ENCODE data around the gene HNRNPK. TPM values are rescaled to one million over a fixed set of nuclear protein-coding genes. Genes with fewer than 3 reads are reported as not detected.
A peak's percentile ranks its signal among the peaks of the same experiment; 100 is the strongest.

The HNRNPK gene
- total RNA-seq, 4 donors from 2014 or later, result 132 to 406 (median 278) TPM

DNA sequence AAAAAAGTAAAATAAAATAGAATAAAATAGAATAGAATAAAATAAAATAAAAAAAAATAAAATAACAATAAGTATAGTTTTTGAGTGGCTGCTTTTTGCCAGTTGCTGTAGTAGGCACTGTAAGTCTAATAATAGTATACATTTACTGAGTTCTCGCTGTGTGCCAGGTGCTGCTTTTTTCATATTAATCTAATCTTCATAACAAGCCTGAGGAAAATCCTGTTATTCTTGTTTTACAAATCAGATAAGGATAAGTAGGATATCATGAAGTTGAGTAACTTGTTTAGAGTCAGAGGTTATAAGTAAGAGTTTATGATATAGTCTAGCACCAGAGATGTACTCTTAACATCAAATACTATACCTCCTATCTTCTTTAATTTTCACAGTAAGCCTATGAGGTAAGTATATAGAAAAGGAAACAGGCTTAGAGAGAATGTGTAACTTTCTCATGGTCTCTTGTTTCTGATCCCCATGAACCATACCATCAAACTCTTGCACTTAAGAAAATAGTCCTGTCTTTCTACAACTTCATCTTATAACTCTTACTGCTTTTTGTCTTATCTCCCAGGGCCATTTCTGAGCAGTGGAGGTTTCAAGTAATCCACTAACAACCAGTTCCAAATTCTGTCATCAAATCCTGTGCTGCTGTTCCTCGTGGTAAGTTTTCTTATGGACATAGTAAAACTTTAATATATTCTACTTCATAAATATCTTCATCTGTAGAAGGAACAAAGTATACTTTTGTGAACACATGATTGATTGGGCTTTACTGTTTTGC lies 19.3 kb upstream of the HNRNPK start:
- WGBS, 2 donors (ENCODE audit: low coverage in 1 of 2), result 53 to 65% methylated on average over 2 of the region's 2 CpGs
- H3K36me3 ChIP-seq, result peaks cover 0 to 8% (median 0%) of the 10 kb centered on the region in 4 donors
- no peak overlapping the region for H3K27ac ChIP-seq
- H3K9me3 ChIP-seq, result no peaks in the 10 kb centered on the region
- TF ChIP-seq POLR2AphosphoS5 (IDR thresholded peaks at IDR 0.05), result no peak
- TF ChIP-seq CTCF (IDR thresholded peaks at IDR 0.05), result no peak
- no peak for TF ChIP-seq POLR2A (IDR thresholded peaks at IDR 0.05)
- no peak for TF ChIP-seq EP300 (IDR thresholded peaks at IDR 0.05; ENCODE audit: low read depth)
- no peak for DNase-seq
- no peak overlapping the region for H3K4me3 ChIP-seq
- H3K27me3 ChIP-seq, result no peaks in the 10 kb centered on the region
- in situ Hi-C loops (cut with MboI; ENCODE audit: low pct_ligation_motif_present in 1 of 4, low pct_unique_long_range_greater_than_20kb in 1 of 4, low sequenced_read_pairs in 3 of 4), result no loop called here
- peaks cover 0 to 21% (median 0%) of the 10 kb centered on the region in 4 donors for H3K4me1 ChIP-seq
- intact Hi-C loops (cut with DNase I; ENCODE audit: low total_unique reads), result no loop called here

DNA sequence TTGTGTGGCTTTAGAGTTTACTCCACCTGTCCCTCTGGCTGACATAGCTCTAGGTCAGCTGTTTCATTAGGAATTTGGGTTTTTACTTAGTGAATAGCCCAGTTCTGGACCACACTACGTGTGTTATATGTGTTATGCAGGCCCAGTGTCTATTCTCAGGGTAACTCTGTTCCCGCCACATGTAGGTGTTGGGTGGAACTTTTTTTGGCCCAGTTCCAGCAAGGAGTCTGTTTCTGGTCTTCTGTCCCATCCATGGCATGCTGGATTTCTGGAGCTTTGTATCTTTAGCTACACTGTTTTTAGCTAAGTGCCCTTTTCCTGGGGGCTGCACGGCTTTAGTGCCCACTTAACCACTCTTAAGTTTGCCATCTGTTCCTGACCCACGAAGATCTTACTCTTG lies 16.1 kb upstream of the HNRNPK start:
- 82 to 100% methylated on average over 2 to 4 of the region's 4 CpGs for WGBS, 2 donors (ENCODE audit: low coverage in 1 of 2)
- Histone ChIP-seq H3K4me3 (no peak overlapping the region), H3K4me1 (peaks cover 0 to 15% (median 0%) of the 10 kb centered on the region in 4 donors), H3K27me3 (no peaks in the 10 kb centered on the region), H3K27ac (no peak overlapping the region), H3K36me3 (peaks cover 0 to 2% (median 0%) of the 10 kb centered on the region in 4 donors), H3K9me3 (no peaks in the 10 kb centered on the region)
- in situ Hi-C loops (cut with MboI; ENCODE audit: low pct_ligation_motif_present in 1 of 4, low pct_unique_long_range_greater_than_20kb in 1 of 4, low sequenced_read_pairs in 3 of 4), result no loop called here
- DNase-seq, result no peak
- TF ChIP-seq CTCF (IDR thresholded peaks at IDR 0.05) (no peak), POLR2A (IDR thresholded peaks at IDR 0.05) (no peak), POLR2AphosphoS5 (IDR thresholded peaks at IDR 0.05) (no peak), EP300 (IDR thresholded peaks at IDR 0.05; ENCODE audit: low read depth) (no peak)
- intact Hi-C loops (cut with DNase I; ENCODE audit: low total_unique reads), result no loop called here

DNA sequence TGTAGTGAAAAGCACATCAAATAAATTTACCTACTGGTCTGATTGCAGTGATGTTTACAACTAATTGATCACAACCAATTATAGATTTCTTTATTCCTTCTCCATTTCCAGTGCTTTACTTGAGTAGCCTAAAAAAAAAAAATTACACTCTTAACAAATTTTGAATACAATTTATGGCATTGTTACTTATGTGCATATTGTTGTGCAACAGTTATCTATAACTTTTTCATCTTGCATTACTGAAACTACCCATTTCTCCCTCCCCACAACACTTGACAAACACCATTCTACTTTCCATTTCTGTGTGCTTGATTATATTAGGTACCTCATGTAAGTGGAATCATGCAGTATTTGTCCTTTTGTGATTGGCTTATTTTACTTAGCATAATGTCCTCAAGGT lies 12.9 kb upstream of the HNRNPK start:
- Histone ChIP-seq H3K4me3 (no peak overlapping the region), H3K36me3 (no peaks in the 10 kb centered on the region), H3K4me1 (peaks cover 0 to 6% (median 0%) of the 10 kb centered on the region in 4 donors), H3K27ac (no peak overlapping the region), H3K9me3 (no peaks in the 10 kb centered on the region), H3K27me3 (no peaks in the 10 kb centered on the region)
- intact Hi-C loops (cut with DNase I; ENCODE audit: low total_unique reads) (no loop called here), in situ Hi-C loops (cut with MboI; ENCODE audit: low pct_ligation_motif_present in 1 of 4, low pct_unique_long_range_greater_than_20kb in 1 of 4, low sequenced_read_pairs in 3 of 4) (no loop called here)
- no peak for DNase-seq
- TF ChIP-seq CTCF (IDR thresholded peaks at IDR 0.05), result no peak
- TF ChIP-seq POLR2AphosphoS5 (IDR thresholded peaks at IDR 0.05), result no peak
- no peak for TF ChIP-seq EP300 (IDR thresholded peaks at IDR 0.05; ENCODE audit: low read depth)
- no peak for TF ChIP-seq POLR2A (IDR thresholded peaks at IDR 0.05)

DNA sequence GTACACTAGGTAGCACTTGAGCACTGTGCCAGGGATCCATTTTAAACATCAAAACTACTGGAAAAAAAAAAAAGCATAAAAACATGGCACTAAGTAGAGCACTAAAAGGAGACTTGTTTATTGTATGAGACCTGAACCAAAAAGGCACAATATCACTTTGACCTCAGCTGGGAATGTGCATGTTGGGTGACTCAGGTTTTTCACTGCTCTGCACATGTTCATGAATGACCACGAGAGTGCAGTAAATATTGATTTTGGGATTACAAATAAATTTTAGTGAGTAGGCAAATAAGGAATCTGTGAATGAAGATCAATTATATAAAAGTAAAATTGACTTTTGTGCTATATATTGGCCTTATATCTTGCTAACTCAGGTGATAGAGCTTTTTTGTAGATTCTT lies 12.4 kb upstream of the HNRNPK start:
- no peak overlapping the region for H3K4me3 ChIP-seq
- peaks cover 0 to 6% (median under 1%) of the 10 kb centered on the region in 4 donors for H3K4me1 ChIP-seq
- no peaks in the 10 kb centered on the region for H3K9me3 ChIP-seq
- WGBS, 2 donors (ENCODE audit: low coverage in 1 of 2), result 40 to 53% methylated on average over 1 of the region's 1 CpG
- TF ChIP-seq EP300 (IDR thresholded peaks at IDR 0.05; ENCODE audit: low read depth), result no peak
- TF ChIP-seq CTCF (IDR thresholded peaks at IDR 0.05), result peak in 1 of 5 experiments; percentile 6
- DNase-seq, result no peak
- intact Hi-C loops (cut with DNase I; ENCODE audit: low total_unique reads) (no loop called here), in situ Hi-C loops (cut with MboI; ENCODE audit: low pct_ligation_motif_present in 1 of 4, low pct_unique_long_range_greater_than_20kb in 1 of 4, low sequenced_read_pairs in 3 of 4) (no loop called here)
- H3K27me3 ChIP-seq, result no peaks in the 10 kb centered on the region
- peak overlapping the region in 1 of 4 donors; percentile 13 for H3K27ac ChIP-seq
- H3K36me3 ChIP-seq, result no peaks in the 10 kb centered on the region
